Inflammatory macrophage treated with lipopolysaccharide for 4 hours (primary cell): Measurements from ENCODE around the gene AP4B1.
A peak's percentile ranks its signal among the peaks of the same experiment; 100 is the strongest.
"Not testable (repeated sequence)": the region's sequence is repeated elsewhere in the genome, so short reads cannot be mapped to it uniquely, and the experiment has no call there.

Experiments
- DNase-seq: peaks from one replicate; pipeline ENCODE4 v3.0.0-alpha.2; 2020

Gene AP4B1

GRCh38 chr1:113855630-113856400, 48.8 kb downstream of the AP4B1 start:
- peak; percentile 54 for DNase-seq

- DNase-seq = no peak
These were observed 50.4 kb downstream of the AP4B1 start for GRCh38 chr1:113854234-113854633.

- DNase-seq = not testable (repeated sequence)
These were observed 51.9 kb downstream of the AP4B1 start for GRCh38 chr1:113852694-113853093.

DNA sequence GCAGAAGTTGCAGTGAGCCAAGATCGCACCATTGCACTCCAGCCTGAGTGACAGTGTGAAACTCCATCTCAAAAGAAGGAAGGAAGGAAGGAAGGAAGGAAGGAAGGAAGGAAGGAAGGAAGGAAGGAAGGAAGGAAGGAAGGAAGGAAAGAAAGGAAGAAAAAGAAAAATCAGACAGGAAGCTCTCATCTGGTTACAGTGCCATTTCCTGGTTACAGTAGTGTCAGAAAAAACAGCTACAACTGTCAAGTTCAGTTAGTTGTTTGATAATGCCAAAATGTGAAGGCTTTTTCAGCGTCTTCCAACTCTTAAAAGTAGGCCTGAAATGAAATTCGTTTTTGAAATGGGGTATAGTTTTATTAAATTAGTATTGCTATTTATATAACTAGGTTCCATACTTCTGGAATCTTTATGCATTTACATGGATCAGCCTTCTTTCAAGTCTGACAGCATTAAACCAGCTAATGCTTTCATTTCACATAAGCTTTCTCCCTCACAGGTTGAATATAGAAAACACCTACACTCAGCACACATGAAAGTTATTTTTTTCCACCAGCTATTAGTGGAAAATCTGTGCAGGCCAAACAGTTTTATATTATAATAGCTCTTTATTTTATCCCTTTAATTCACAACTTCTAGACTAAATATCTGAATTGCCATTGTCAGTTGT, 54.3 kb downstream of the AP4B1 start:
- no peak for DNase-seq

DNA sequence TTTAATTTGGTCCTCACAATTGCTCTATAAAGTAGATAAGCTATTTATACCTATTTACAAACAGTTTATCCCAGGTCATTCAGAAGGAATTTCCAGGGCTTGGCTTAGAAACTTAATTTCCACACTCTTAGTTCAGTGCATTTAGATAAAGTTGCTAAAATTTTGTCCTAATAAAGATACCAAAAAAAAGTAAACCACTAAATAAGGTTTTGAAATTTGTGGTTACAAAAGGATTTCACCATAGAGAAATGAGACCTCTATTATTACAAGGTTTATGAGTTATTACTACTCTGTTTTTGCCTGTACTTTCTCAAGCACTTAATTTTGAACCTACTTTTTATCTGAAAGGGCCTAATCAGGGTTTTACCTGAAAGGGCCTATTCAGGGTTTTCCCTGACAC, 55.5 kb downstream of the AP4B1 start:
- DNase-seq = peak; percentile 58

DNA sequence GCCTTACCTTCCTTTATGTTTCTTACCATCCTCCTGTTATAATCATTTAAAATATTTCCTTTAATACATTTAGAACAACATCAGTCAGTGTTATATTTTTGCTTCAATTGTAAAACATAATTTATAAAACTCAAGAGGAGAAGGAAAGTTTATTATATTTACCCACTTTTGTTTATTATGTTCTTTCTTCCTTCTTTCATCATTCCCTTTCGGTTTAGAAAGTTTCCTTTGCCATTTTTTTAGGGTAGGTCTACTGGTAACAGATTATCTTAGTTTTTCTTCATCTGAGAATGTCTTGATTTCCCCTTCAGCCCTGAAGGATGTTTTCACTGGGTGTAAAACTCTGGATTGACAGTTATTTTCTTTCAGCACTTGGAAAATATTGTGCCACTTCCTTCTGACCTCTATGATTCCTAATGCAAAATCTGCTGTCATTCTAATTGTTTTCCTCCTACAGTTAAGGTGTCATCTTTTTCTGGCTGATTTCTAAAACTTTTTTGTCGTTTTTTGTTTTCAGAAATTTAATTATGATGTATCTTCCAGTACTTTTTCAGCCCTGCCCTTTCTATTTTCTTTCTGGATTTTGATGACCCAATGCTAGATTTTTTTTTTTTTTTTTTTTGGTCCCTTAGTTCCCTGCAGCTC, 58.1 kb downstream of the AP4B1 start:
- DNase-seq = no peak
